Glutamatergic neuron (in vitro differentiated cells): ENCODE data around the gene NT5C2. TPM values are rescaled to one million over a fixed set of nuclear protein-coding genes. Genes with fewer than 3 reads are reported as not detected.

Experiments
- DNase-seq: peaks from one replicate; pipeline ENCODE4 v3.0.0; 2022
- H3K27ac Mint-ChIP-seq: one replicate; pipeline ENCODE4 v1.8.0; 2020; ENCODE audit warnings: mild to moderate bottlenecking, mixed read lengths, inconsistent platforms; ENCODE audit not compliant: unreplicated experiment
- H3K27me3 Mint-ChIP-seq: one replicate; pipeline ENCODE4 v1.8.0; 2020; ENCODE audit warnings: mild to moderate bottlenecking, moderate library complexity, mixed read lengths, inconsistent platforms; ENCODE audit not compliant: unreplicated experiment
- H3K36me3 Mint-ChIP-seq: one replicate; pipeline ENCODE4 v1.8.0; 2020; ENCODE audit warnings: mild to moderate bottlenecking, mixed read lengths, inconsistent platforms; ENCODE audit not compliant: unreplicated experiment
- H3K4me1 Mint-ChIP-seq: one replicate; pipeline ENCODE4 v1.8.0; 2020; ENCODE audit warnings: mild to moderate bottlenecking, low read depth, mixed read lengths, inconsistent platforms; ENCODE audit not compliant: unreplicated experiment
- H3K4me3 Mint-ChIP-seq: one replicate; pipeline ENCODE4 v1.8.0; 2020; ENCODE audit warnings: mild to moderate bottlenecking, mixed read lengths, inconsistent platforms; ENCODE audit not compliant: unreplicated experiment
- H3K9me3 Mint-ChIP-seq: one replicate; pipeline ENCODE4 v1.8.0; 2020; ENCODE audit warnings: mild to moderate bottlenecking, moderate library complexity, mixed read lengths, inconsistent platforms; ENCODE audit not compliant: unreplicated experiment
- total RNA-seq: library from RNA; stranded (reverse); fragmentation: NEBNext Ultra II Directional; extraction: Animal tissue kit (Norgen Biotek cat#: 25700); gene quantifications from one replicate; pipeline ENCODE4 v1.2.1, GENCODE V29; 2021; ENCODE audit not compliant: unreplicated experiment
- TF ChIP-seq, protein P1 (sequence below): fragments of 200-600 bp; sonication (generic); IDR thresholded peaks from one replicate; pipeline ENCODE4 v1.5.0; 2021; ENCODE audit not compliant: partially characterized antibody, unreplicated experiment

Gene NT5C2
- total RNA-seq, 1 donor from 2014 or later: 68.5 TPM

DNA sequence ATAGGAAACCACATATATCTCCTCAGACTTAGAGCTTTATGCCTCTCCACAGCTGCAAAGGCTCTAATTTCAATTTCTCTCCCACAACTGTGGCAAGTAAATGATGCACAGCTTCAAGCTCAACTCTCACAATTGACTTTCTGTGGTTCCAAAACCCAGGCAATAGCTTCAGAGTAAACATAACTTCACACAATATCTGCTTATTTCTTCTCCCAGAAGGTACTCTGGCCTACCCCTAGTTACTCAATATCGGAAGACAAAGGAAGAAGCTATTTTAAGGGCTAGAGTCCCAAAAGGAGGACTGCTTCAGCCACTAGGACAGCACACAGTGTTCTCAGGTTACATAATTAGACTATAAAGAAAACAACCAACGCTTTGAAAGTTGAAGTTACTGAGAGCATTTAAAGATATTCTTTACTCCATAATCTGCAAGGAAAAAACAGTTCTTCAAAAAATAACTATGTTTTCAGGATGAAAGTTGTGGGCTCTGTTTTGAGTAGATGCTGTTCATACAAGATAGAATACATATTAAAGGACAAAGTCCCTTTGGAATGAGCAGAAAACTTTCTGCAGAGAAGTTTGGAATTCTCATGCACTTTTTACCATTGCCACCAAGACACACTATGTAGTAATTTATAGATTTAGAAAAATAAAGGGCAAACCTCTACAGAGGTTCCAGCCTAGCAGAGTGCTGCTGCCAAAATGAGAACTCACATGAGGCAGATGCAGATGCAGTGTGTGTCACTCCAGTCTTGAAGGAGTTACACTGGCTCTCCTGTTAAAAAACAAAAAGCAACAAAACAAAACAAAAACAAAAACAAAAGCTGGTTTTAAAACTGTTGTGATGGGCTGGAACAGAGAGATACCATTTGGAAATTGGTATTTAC, 81.8 kb downstream of the NT5C2 start:
- TF ChIP-seq, protein P1, sequence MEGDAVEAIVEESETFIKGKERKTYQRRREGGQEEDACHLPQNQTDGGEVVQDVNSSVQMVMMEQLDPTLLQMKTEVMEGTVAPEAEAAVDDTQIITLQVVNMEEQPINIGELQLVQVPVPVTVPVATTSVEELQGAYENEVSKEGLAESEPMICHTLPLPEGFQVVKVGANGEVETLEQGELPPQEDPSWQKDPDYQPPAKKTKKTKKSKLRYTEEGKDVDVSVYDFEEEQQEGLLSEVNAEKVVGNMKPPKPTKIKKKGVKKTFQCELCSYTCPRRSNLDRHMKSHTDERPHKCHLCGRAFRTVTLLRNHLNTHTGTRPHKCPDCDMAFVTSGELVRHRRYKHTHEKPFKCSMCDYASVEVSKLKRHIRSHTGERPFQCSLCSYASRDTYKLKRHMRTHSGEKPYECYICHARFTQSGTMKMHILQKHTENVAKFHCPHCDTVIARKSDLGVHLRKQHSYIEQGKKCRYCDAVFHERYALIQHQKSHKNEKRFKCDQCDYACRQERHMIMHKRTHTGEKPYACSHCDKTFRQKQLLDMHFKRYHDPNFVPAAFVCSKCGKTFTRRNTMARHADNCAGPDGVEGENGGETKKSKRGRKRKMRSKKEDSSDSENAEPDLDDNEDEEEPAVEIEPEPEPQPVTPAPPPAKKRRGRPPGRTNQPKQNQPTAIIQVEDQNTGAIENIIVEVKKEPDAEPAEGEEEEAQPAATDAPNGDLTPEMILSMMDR: no peak
- peak overlapping the region; percentile 16 for H3K27ac Mint-ChIP-seq
- no peak for DNase-seq
- peaks cover 10% of the 10 kb centered on the region for H3K4me1 Mint-ChIP-seq
- peaks cover 1% of the 10 kb centered on the region for H3K27me3 Mint-ChIP-seq
- H3K9me3 Mint-ChIP-seq: no peaks in the 10 kb centered on the region
- H3K36me3 Mint-ChIP-seq: no peaks in the 10 kb centered on the region
- no peak overlapping the region for H3K4me3 Mint-ChIP-seq

- Mint-ChIP-seq H3K27me3 (peaks cover 1% of the 10 kb centered on the region), H3K27ac (no peak overlapping the region), H3K36me3 (no peaks in the 10 kb centered on the region), H3K4me1 (peaks cover 13% of the 10 kb centered on the region), H3K4me3 (no peak overlapping the region), H3K9me3 (no peaks in the 10 kb centered on the region)
- TF ChIP-seq, protein P1: no peak
- DNase-seq: no peak
These were observed 82.7 kb downstream of the NT5C2 start for GRCh38 chr10:103110407-103110806.

GRCh38 chr10:103109821-103110220, 83.3 kb downstream of the NT5C2 start:
- DNase-seq: no peak
- TF ChIP-seq, protein P1: no peak
- Mint-ChIP-seq H3K4me1 (peaks cover 13% of the 10 kb centered on the region), H3K9me3 (no peaks in the 10 kb centered on the region), H3K4me3 (no peak overlapping the region), H3K36me3 (no peaks in the 10 kb centered on the region), H3K27ac (no peak overlapping the region), H3K27me3 (peaks cover 1% of the 10 kb centered on the region)

DNA sequence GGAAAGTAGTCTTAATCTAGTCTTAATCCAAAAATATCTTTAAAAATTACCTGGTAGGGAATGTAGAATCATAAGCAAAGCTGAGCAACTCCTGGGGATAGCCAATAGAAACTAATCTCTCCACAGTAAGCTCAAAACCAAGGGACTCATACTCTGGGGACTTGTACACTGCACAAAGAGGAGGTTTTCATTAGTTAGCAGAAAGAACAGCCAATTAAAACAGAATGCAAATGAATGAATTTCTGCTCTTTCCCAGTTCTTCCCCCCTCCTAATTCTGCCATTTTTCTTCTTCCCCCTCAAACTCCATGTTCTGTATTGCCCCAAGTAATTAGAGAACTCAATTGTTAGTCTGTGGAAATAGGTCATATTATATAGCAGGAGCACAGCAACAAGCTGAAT, 86.5 kb downstream of the NT5C2 start:
- no peak for DNase-seq
- TF ChIP-seq, protein P1: no peak
- H3K27ac Mint-ChIP-seq: no peak overlapping the region
- H3K36me3 Mint-ChIP-seq: no peaks in the 10 kb centered on the region
- H3K27me3 Mint-ChIP-seq: peaks cover 3% of the 10 kb centered on the region
- peaks cover 13% of the 10 kb centered on the region for H3K4me1 Mint-ChIP-seq
- H3K9me3 Mint-ChIP-seq: no peaks in the 10 kb centered on the region
- no peak overlapping the region for H3K4me3 Mint-ChIP-seq

DNA sequence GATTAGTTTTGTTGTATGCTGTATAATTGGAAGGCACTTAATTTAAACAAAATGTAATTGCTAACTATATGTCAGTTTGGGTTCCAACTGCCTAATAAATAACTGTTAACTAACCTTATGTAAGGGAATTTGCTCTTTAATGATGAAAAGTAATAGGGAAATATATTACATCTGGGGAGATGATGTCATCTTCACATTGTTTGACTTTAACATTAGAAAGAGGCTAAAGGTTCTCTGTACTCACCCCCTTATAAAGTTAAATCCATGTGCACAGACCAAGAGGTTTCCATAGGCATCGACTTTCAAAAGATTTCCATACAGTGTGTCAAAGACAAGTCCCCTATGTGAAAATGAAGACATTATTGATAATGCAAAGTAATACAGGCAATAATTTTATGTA, 87.6 kb downstream of the NT5C2 start:
- Mint-ChIP-seq H3K27me3 (peaks cover 3% of the 10 kb centered on the region), H3K27ac (no peak overlapping the region), H3K4me1 (peaks cover 9% of the 10 kb centered on the region), H3K4me3 (no peak overlapping the region), H3K9me3 (no peaks in the 10 kb centered on the region), H3K36me3 (no peaks in the 10 kb centered on the region)
- DNase-seq: no peak
- TF ChIP-seq, protein P1: no peak
